GM12878 (cell line): Measurements from ENCODE around the gene MRPL22.
"Not testable (repeated sequence)": the region's sequence is repeated elsewhere in the genome, so short reads cannot be mapped to it uniquely, and the experiment has no call there.

Experiments
- BCL11A ChIP-seq: IDR thresholded peaks from 2 replicates; pipeline ENCODE4 v1.6.1; 2011; ENCODE audit warnings: low read depth, low read length
- E2F4 ChIP-seq: IDR thresholded peaks from 2 replicates; pipeline ENCODE4 v1.6.1; 2012; ENCODE audit warnings: low read depth, low read length, improper control_type of control experiment
- ETV6 ChIP-seq, 2 experiments: fragments of 450-650 bp in 1 of 2; IDR thresholded peaks in 1 of 2; conservative IDR thresholded peaks in 1 of 2; 2 replicates each; pipeline ENCODE4 v1.6.1; 2014; ENCODE audit warnings: antibody characterized with exemption in 1 of 2, borderline replicate concordance in 1 of 2, low read depth in 1 of 2, mild to moderate bottlenecking in 1 of 2, moderate library complexity in 1 of 2
- FOXM1 ChIP-seq: IDR thresholded peaks from 2 replicates; pipeline ENCODE4 v1.6.1; 2012; ENCODE audit warnings: low read depth, mild to moderate bottlenecking, inconsistent platforms, low read length, moderate library complexity
- HSF1 ChIP-seq: fragments of 150-350 bp; IDR thresholded peaks from 2 replicates; pipeline ENCODE4 v1.6.1; 2014; ENCODE audit warnings: mild to moderate bottlenecking, low read depth, low read length
- NRF1 ChIP-seq: conservative IDR thresholded peaks from 2 replicates; pipeline ENCODE4 v1.6.1; 2011; ENCODE audit warnings: mild to moderate bottlenecking, low read depth, low read length, improper control_type of control experiment
- PBX3 ChIP-seq: IDR thresholded peaks from 2 replicates; pipeline ENCODE4 v1.6.1; 2011; ENCODE audit warnings: mild to moderate bottlenecking, low read depth, low read length, moderate library complexity; ENCODE audit not compliant: insufficient replicate concordance
- RAD21 ChIP-seq: IDR thresholded peaks from 2 replicates; pipeline ENCODE4 v1.6.1; 2011; ENCODE audit warnings: mild to moderate bottlenecking, low read depth, low read length, moderate library complexity; ENCODE audit not compliant: insufficient read depth
- REST ChIP-seq: IDR thresholded peaks from 2 replicates; pipeline ENCODE4 v1.6.1; 2012; ENCODE audit warnings: mild to moderate bottlenecking, low read depth, low read length
- RFX5 ChIP-seq: IDR thresholded peaks from 2 replicates; pipeline ENCODE4 v1.6.1; 2011; ENCODE audit warnings: low read depth, low read length, improper control_type of control experiment
- SIN3A ChIP-seq: IDR thresholded peaks from 2 replicates; pipeline ENCODE4 v1.6.1; 2012; ENCODE audit warnings: low read depth, low read length, improper control_type of control experiment
- USF2 ChIP-seq: IDR thresholded peaks from 2 replicates; pipeline ENCODE4 v1.6.1; 2011; ENCODE audit warnings: low read depth, low read length, improper control_type of control experiment, borderline replicate concordance
- ZNF622 ChIP-seq: fragments of 450-650 bp; IDR thresholded peaks from 2 replicates; pipeline ENCODE4 v1.6.1; 2017; ENCODE audit warnings: mild to moderate bottlenecking, inconsistent platforms

GRCh38 chr5:154978294-154978693 lies 37.4 kb downstream of the MRPL22 start:
- not testable (repeated sequence) for TF ChIP-seq USF2; NRF1; REST; E2F4; SIN3A; BCL11A; RAD21; RFX5; HSF1; ZNF622; ETV6 (conservative IDR thresholded peaks at IDR 0.05 in 1 of 2, IDR thresholded peaks at IDR 0.05 in 1 of 2; ENCODE audit: borderline replicate concordance in 1 of 2, low read depth in 1 of 2); FOXM1; PBX3
